ENCODE measurements around the gene ASGR2.

DNA sequence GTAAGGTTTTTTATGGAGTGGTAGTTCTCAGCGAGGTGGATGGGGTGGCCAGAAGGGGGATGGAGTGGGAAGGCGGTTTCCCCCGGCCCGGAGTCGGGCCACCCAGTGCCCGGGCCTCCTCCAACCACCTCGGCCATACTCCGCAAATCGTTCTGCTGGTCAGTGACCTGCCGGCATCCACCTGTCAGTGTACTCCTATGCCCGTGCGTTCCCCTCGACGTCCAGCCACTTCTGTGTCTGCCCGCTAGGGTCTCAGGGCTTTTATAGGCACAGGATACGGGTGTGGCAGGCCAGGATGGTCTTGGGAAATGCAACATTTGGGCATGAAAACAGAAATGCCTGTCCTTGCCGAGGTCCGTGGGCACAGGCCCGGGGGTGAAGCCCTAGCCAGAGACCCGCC, 19.3 kb upstream of the ASGR2 start:
- TF ChIP-seq, protein P1, sequence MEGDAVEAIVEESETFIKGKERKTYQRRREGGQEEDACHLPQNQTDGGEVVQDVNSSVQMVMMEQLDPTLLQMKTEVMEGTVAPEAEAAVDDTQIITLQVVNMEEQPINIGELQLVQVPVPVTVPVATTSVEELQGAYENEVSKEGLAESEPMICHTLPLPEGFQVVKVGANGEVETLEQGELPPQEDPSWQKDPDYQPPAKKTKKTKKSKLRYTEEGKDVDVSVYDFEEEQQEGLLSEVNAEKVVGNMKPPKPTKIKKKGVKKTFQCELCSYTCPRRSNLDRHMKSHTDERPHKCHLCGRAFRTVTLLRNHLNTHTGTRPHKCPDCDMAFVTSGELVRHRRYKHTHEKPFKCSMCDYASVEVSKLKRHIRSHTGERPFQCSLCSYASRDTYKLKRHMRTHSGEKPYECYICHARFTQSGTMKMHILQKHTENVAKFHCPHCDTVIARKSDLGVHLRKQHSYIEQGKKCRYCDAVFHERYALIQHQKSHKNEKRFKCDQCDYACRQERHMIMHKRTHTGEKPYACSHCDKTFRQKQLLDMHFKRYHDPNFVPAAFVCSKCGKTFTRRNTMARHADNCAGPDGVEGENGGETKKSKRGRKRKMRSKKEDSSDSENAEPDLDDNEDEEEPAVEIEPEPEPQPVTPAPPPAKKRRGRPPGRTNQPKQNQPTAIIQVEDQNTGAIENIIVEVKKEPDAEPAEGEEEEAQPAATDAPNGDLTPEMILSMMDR (conservative IDR thresholded peaks at IDR 0.05; ENCODE audit: low read depth, low read length): no peak
- TF ChIP-seq EZH2 (IDR thresholded peaks at IDR 0.05; ENCODE audit: low read length, unreplicated experiment): no peak

Data from PC-3 (cell line).